Testis (tissue), 3 donors: Measurements from ENCODE around the gene RASD1. TPM values are rescaled to one million over a fixed set of nuclear protein-coding genes. Genes with fewer than 3 reads are reported as not detected.

Experiments used
- DNase-seq: peaks from one replicate; pipeline ENCODE4 v3.0.0-alpha.2; 2019
- H3K27ac ChIP-seq, 2 donors: fragments of 200-600 bp; sonication (generic); one replicate each; pipeline ENCODE4 v1.5.1; 2019
- H3K27me3 ChIP-seq: fragments of 200-600 bp; sonication (generic); one replicate; pipeline ENCODE4 v1.5.1; 2019
- H3K36me3 ChIP-seq: fragments of 200-600 bp; sonication (generic); one replicate; pipeline ENCODE4 v1.5.1; 2017; ENCODE audit warnings: low read depth; ENCODE audit errors: missing control alignments
- H3K4me1 ChIP-seq: fragments of 200-600 bp; sonication (generic); one replicate; pipeline ENCODE4 v1.5.1; 2019
- H3K4me3 ChIP-seq, 2 donors: fragments of 200-600 bp; sonication (generic); one replicate each; pipeline ENCODE4 v1.5.1; 2017 to 2019
- H3K9me3 ChIP-seq: fragments of 200-600 bp; sonication (generic); one replicate; pipeline ENCODE4 v1.5.1; 2017
- POLR2A ChIP-seq: fragments of 450-650 bp; IDR thresholded peaks from one replicate; pipeline ENCODE4 v1.6.1; 2017; ENCODE audit warnings: antibody characterized with exemption, mild to moderate bottlenecking, moderate library complexity
- WGBS, 2 donors: methylation state at CpG; one replicate each; pipeline ENCODE4 v1.1.5; 2018; 5-methylcytosine and 5-hydroxymethylcytosine counted together
- intact Hi-C: fragments of 100-400 bp; cut with DNase I; formaldehyde crosslinking; loops from one replicate; pipeline ENCODE4 v1.15.1; 2023; ENCODE audit warnings: low total_unique reads
- polyA plus RNA-seq: library from polyadenylated mRNA; stranded (reverse); fragments of 350-450 nt; fragmentation: Illumina TruSeq; extraction: RNeasy Lipid Tissue Mini Kit (QIAGEN cat#74804); gene quantifications from one replicate; pipeline ENCODE4 v1.2.3, GENCODE V29; 2014; ENCODE audit warnings: low read depth, low replicate concordance; ENCODE audit not compliant: insufficient read depth
- total RNA-seq, 2 donors: library from RNA; depleted of rRNA; stranded (reverse); fragments of >200 nt; gene quantifications; one replicate each; pipeline ENCODE4 v1.2.3, GENCODE V29; 2016
- TF ChIP-seq, protein P1 (sequence below), 3 experiments: fragments of 450-650 bp in 2 of 3; fragments of 200-600 bp in 1 of 3; sonication (generic) in 1 of 3; IDR thresholded peaks; one replicate each; pipeline ENCODE4 v1.5.1; 2016 to 2019; ENCODE audit warnings: antibody characterized with exemption in 3 of 3, mild to moderate bottlenecking in 2 of 3, moderate library complexity in 1 of 3

RASD1 gene
- total and polyA plus RNA-seq, 3 donors from 2014 or later, result 50.1 to 129 (median 99.7) TPM

DNA sequence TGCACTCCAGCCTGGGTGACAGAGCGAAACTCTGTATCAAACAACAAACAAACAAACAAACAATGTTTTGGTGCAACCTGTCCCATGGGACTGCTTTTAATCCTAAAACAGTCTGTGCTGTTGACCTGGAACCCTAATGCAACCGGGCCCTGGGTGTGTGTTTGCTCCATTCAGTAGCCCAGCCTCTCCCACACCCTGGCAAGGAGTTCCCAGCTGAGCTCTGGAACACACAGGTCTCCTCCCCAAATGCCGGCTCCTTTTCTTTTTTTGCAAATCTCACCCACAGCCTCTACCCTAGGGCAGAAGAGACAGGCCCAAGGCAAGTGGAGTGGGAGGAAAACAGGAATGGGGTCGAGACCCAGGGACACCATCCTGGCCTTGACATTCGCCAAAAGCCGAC, 29.8 kb upstream of the RASD1 start:
- peak; percentile 53 for DNase-seq
- Histone ChIP-seq H3K27me3 (no peaks in the 10 kb centered on the region), H3K9me3 (no peaks in the 10 kb centered on the region), H3K36me3 (no peaks in the 10 kb centered on the region), H3K4me1 (peaks cover 41% of the 10 kb centered on the region), H3K27ac (peak overlapping the region; percentile 18 to 56), H3K4me3 (no peak overlapping the region)
- TF ChIP-seq POLR2A, result no peak
- TF ChIP-seq, protein P1, sequence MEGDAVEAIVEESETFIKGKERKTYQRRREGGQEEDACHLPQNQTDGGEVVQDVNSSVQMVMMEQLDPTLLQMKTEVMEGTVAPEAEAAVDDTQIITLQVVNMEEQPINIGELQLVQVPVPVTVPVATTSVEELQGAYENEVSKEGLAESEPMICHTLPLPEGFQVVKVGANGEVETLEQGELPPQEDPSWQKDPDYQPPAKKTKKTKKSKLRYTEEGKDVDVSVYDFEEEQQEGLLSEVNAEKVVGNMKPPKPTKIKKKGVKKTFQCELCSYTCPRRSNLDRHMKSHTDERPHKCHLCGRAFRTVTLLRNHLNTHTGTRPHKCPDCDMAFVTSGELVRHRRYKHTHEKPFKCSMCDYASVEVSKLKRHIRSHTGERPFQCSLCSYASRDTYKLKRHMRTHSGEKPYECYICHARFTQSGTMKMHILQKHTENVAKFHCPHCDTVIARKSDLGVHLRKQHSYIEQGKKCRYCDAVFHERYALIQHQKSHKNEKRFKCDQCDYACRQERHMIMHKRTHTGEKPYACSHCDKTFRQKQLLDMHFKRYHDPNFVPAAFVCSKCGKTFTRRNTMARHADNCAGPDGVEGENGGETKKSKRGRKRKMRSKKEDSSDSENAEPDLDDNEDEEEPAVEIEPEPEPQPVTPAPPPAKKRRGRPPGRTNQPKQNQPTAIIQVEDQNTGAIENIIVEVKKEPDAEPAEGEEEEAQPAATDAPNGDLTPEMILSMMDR (IDR thresholded peaks at IDR 0.05), result no peak
- intact Hi-C loops, result no loop called here
- WGBS, 2 donors, result 34 to 47% methylated on average over 6 of the region's 6 CpGs

DNA sequence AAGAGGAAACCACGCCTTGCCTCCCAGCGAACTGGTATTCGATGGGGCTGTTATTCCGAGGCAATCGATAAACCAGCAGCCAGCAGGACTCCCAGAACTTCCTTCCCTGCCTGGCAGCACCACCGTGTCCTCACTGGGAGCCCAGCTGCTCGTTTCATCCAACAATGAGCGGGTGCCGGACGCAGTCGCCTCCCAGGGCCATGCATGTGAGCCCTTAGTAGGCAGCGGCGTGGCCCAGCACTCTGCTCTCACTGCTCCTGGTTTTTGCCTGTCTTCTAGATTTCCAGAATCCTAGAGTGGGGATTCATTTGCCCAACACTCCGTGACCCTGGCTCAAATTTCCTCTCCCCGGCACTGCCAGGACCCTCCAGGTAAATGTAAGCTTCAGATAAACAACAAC, 29.1 kb upstream of the RASD1 start:
- no peak for TF ChIP-seq POLR2A
- TF ChIP-seq, protein P1 (IDR thresholded peaks at IDR 0.05), result no peak
- intact Hi-C loops, result no loop called here
- WGBS, 2 donors, result 89 to 94% methylated on average over 15 of the region's 15 CpGs

GRCh38 chr17:17523731-17524490, 27.7 kb upstream of the RASD1 start:
- Histone ChIP-seq H3K4me1 (peaks cover 35% of the 10 kb centered on the region), H3K4me3 (no peak overlapping the region), H3K9me3 (no peaks in the 10 kb centered on the region), H3K27me3 (no peaks in the 10 kb centered on the region), H3K27ac (no peak overlapping the region), H3K36me3 (no peaks in the 10 kb centered on the region)
- 79 to 85% methylated on average over 19 of the region's 19 CpGs for WGBS, 2 donors
- DNase-seq, result no peak
- intact Hi-C loops, result no loop called here
- TF ChIP-seq, protein P1 (IDR thresholded peaks at IDR 0.05), result no peak
- TF ChIP-seq POLR2A, result no peak

More for the DNA sequence above, 29.1 kb upstream of the RASD1 start:
- no peak for DNase-seq
- Histone ChIP-seq H3K4me3 (no peak overlapping the region), H3K9me3 (no peaks in the 10 kb centered on the region), H3K4me1 (peaks cover 41% of the 10 kb centered on the region), H3K27me3 (no peaks in the 10 kb centered on the region), H3K36me3 (no peaks in the 10 kb centered on the region), H3K27ac (peak overlapping the region in 1 of 2 donors; percentile 56)

- DNase-seq, result peak; percentile 37
- H3K4me3 ChIP-seq, result no peak overlapping the region
- no peaks in the 10 kb centered on the region for H3K9me3 ChIP-seq
- WGBS, 2 donors, result 47 to 51% methylated on average over 11 to 14 of the region's 14 CpGs
- H3K27me3 ChIP-seq, result no peaks in the 10 kb centered on the region
- no peak overlapping the region for H3K27ac ChIP-seq
- peaks cover 28% of the 10 kb centered on the region for H3K4me1 ChIP-seq
- intact Hi-C loops, result no loop called here
- H3K36me3 ChIP-seq, result no peaks in the 10 kb centered on the region
- no peak for TF ChIP-seq POLR2A
- TF ChIP-seq, protein P1 (IDR thresholded peaks at IDR 0.05), result no peak
These were observed 27.0 kb upstream of the RASD1 start for GRCh38 chr17:17523001-17523730.
